ENCODE measurements around the gene RFFL.
"Not testable (repeated sequence)": the region's sequence is repeated elsewhere in the genome, so short reads cannot be mapped to it uniquely, and the experiment has no call there.

RFFL gene

GRCh38 chr17:35063514-35064223 lies at the start of gene RFFL:
Gene RFFL (minus strand): TSS chr17:35063707. CDS start chr17:35026553, 37,154 bp downstream.
- in situ Hi-C loops (cut with MboI; ENCODE audit: low sequenced_read_pairs) = no loop called here

GRCh38 chr17:35110791-35111190 lies 47.3 kb upstream of the RFFL start:
- in situ Hi-C loops (cut with MboI; ENCODE audit: low sequenced_read_pairs) = loop anchor here (25.0 kb wide), 1 partner anchor 573 kb away; no protein-coding TSS in a partner anchor

- in situ Hi-C loops (cut with MboI; ENCODE audit: low sequenced_read_pairs) = loop anchor here (25.0 kb wide), 1 partner anchor 568 kb away; no protein-coding TSS in a partner anchor
These were observed 41.4 kb upstream of the RFFL start for GRCh38 chr17:35104844-35105450.

GRCh38 chr17:35103271-35103670 lies 39.8 kb upstream of the RFFL start:
- in situ Hi-C loops (cut with MboI; ENCODE audit: low sequenced_read_pairs) = loop anchor here (25.0 kb wide), 1 partner anchor 566 kb away; no protein-coding TSS in a partner anchor

- in situ Hi-C loops (cut with MboI; ENCODE audit: low sequenced_read_pairs) = loop anchor here (25.0 kb wide), 1 partner anchor 564 kb away; no protein-coding TSS in a partner anchor
These were observed 38.2 kb upstream of the RFFL start for GRCh38 chr17:35101725-35102124.

GRCh38 chr17:35101036-35101435 lies 37.5 kb upstream of the RFFL start:
- in situ Hi-C loops (cut with MboI; ENCODE audit: low sequenced_read_pairs) = loop anchor here (25.0 kb wide), 1 partner anchor 564 kb away; no protein-coding TSS in a partner anchor

GRCh38 chr17:35099908-35100307 lies 36.4 kb upstream of the RFFL start:
- in situ Hi-C loops (cut with MboI; ENCODE audit: low sequenced_read_pairs) = loop anchor here (25.0 kb wide), 1 partner anchor 563 kb away; no protein-coding TSS in a partner anchor

GRCh38 chr17:35097776-35098175 lies 34.3 kb upstream of the RFFL start:
- in situ Hi-C loops (cut with MboI; ENCODE audit: low sequenced_read_pairs) = no loop called here

- in situ Hi-C loops (cut with MboI; ENCODE audit: low sequenced_read_pairs) = no loop called here
These were observed 32.2 kb upstream of the RFFL start for GRCh38 chr17:35095741-35096140.

GRCh38 chr17:35094902-35095301 lies 31.4 kb upstream of the RFFL start:
- in situ Hi-C loops (cut with MboI; ENCODE audit: low sequenced_read_pairs) = no loop called here

GRCh38 chr17:35090707-35091106 lies 27.2 kb upstream of the RFFL start:
- in situ Hi-C loops (cut with MboI; ENCODE audit: low sequenced_read_pairs) = not testable (repeated sequence)

GRCh38 chr17:35089586-35090296 lies 26.2 kb upstream of the RFFL start:
- in situ Hi-C loops (cut with MboI; ENCODE audit: low sequenced_read_pairs) = no loop called here

GRCh38 chr17:35088881-35089585 lies 25.5 kb upstream of the RFFL start:
- in situ Hi-C loops (cut with MboI; ENCODE audit: low sequenced_read_pairs) = no loop called here

- in situ Hi-C loops (cut with MboI; ENCODE audit: low sequenced_read_pairs) = no loop called here
These were observed 24.9 kb upstream of the RFFL start for GRCh38 chr17:35088356-35088880.

- in situ Hi-C loops (cut with MboI; ENCODE audit: low sequenced_read_pairs) = no loop called here
These were observed 24.3 kb upstream of the RFFL start for GRCh38 chr17:35087731-35088355.

- in situ Hi-C loops (cut with MboI; ENCODE audit: low sequenced_read_pairs) = no loop called here
These were observed 23.5 kb upstream of the RFFL start for GRCh38 chr17:35086931-35087573.

- in situ Hi-C loops (cut with MboI; ENCODE audit: low sequenced_read_pairs) = no loop called here
These were observed 22.7 kb upstream of the RFFL start for GRCh38 chr17:35086164-35086563.

GRCh38 chr17:35084987-35085386 lies 21.5 kb upstream of the RFFL start:
- in situ Hi-C loops (cut with MboI; ENCODE audit: low sequenced_read_pairs) = no loop called here

GRCh38 chr17:35083071-35083470 lies 19.6 kb upstream of the RFFL start:
- in situ Hi-C loops (cut with MboI; ENCODE audit: low sequenced_read_pairs) = no loop called here
